Measurements from ENCODE around the gene ATXN7L1.

Gene ATXN7L1

GRCh38 chr7:105835441-105835840 lies 41.0 kb downstream of the ATXN7L1 start:
- no peak for DNase-seq
- Histone ChIP-seq H3K4me3 (ENCODE audit: low read depth, low read length) (no peak overlapping the region), H3K36me3 (replicated peaks) (no peaks in the 10 kb centered on the region), H3K27me3 (replicated peaks) (no peaks in the 10 kb centered on the region), H3K27ac (no peak overlapping the region)
- in situ Hi-C loops (cut with HindIII; ENCODE audit: low pct_ligation_motif_present, low sequenced_read_pairs) = no loop called here
- TF ChIP-seq, protein P1, sequence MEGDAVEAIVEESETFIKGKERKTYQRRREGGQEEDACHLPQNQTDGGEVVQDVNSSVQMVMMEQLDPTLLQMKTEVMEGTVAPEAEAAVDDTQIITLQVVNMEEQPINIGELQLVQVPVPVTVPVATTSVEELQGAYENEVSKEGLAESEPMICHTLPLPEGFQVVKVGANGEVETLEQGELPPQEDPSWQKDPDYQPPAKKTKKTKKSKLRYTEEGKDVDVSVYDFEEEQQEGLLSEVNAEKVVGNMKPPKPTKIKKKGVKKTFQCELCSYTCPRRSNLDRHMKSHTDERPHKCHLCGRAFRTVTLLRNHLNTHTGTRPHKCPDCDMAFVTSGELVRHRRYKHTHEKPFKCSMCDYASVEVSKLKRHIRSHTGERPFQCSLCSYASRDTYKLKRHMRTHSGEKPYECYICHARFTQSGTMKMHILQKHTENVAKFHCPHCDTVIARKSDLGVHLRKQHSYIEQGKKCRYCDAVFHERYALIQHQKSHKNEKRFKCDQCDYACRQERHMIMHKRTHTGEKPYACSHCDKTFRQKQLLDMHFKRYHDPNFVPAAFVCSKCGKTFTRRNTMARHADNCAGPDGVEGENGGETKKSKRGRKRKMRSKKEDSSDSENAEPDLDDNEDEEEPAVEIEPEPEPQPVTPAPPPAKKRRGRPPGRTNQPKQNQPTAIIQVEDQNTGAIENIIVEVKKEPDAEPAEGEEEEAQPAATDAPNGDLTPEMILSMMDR (IDR thresholded peaks at IDR 0.05; ENCODE audit: low read depth, low read length, missing control alignments) = no peak

GRCh38 chr7:105831824-105832535 lies 44.4 kb downstream of the ATXN7L1 start:
- TF ChIP-seq, protein P1 (IDR thresholded peaks at IDR 0.05; ENCODE audit: low read depth, low read length, missing control alignments) = no peak
- no peak overlapping the region for H3K4me3 ChIP-seq (ENCODE audit: low read depth, low read length)
- H3K27ac ChIP-seq = no peak overlapping the region
- H3K36me3 ChIP-seq (replicated peaks) = no peaks in the 10 kb centered on the region
- in situ Hi-C loops (cut with HindIII; ENCODE audit: low pct_ligation_motif_present, low sequenced_read_pairs) = no loop called here
- DNase-seq = no peak
- H3K27me3 ChIP-seq (replicated peaks) = no peaks in the 10 kb centered on the region

GRCh38 chr7:105831302-105831620 lies 45.1 kb downstream of the ATXN7L1 start:
- TF ChIP-seq, protein P1 (IDR thresholded peaks at IDR 0.05; ENCODE audit: low read depth, low read length, missing control alignments) = no peak
- no peaks in the 10 kb centered on the region for H3K36me3 ChIP-seq (replicated peaks)
- no peaks in the 10 kb centered on the region for H3K27me3 ChIP-seq (replicated peaks)
- DNase-seq = no peak
- in situ Hi-C loops (cut with HindIII; ENCODE audit: low pct_ligation_motif_present, low sequenced_read_pairs) = no loop called here
- no peak overlapping the region for H3K4me3 ChIP-seq (ENCODE audit: low read depth, low read length)
- H3K27ac ChIP-seq = no peak overlapping the region

DNA sequence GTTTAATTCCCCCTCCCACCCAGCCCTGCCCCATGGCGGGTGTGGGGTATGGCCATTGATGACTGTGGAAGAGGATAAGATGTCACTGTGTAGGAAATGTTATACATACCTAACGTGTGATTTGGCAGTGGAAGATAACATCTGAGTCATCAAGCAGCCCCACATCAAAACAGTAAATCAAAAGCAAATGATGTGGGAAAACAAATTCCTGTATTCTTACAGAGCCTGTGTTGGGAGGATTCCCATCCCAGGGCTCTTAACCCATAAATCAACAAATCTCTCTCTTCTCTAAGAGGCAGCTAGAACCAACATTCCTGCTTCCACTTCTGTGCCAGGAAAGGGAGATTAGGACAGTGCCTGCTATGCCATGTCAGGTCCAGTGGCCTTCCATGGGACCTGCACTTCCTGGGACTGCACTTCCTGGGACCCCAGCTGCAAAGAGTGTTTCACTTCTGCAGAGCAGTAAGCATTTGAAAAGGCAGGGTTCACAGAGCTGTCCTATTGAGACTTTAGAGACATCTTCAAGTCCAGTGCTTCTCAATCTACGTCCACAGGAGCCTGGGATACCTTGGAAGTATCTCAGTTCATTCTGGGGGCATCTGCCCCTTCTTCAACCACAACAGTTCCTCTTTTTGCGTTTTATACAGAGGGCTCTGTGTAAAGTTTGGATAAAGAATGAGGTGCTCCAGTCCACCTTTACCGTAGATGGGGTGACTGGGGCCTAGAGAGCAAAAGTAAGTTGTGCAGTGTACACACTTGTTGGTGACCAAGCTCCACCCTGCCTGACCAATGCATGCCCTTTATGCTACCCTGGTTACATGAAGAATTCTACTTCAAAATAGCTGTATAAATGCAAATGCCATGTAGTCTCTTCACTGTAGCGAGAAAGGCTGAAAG lies 45.7 kb downstream of the ATXN7L1 start:
- no peaks in the 10 kb centered on the region for H3K27me3 ChIP-seq (replicated peaks)
- in situ Hi-C loops (cut with HindIII; ENCODE audit: low pct_ligation_motif_present, low sequenced_read_pairs) = no loop called here
- H3K4me3 ChIP-seq (ENCODE audit: low read depth, low read length) = no peak overlapping the region
- DNase-seq = peak; percentile 95
- no peaks in the 10 kb centered on the region for H3K36me3 ChIP-seq (replicated peaks)
- TF ChIP-seq, protein P1 (IDR thresholded peaks at IDR 0.05; ENCODE audit: low read depth, low read length, missing control alignments) = no peak
- H3K27ac ChIP-seq = peak overlapping the region; percentile 82

DNA sequence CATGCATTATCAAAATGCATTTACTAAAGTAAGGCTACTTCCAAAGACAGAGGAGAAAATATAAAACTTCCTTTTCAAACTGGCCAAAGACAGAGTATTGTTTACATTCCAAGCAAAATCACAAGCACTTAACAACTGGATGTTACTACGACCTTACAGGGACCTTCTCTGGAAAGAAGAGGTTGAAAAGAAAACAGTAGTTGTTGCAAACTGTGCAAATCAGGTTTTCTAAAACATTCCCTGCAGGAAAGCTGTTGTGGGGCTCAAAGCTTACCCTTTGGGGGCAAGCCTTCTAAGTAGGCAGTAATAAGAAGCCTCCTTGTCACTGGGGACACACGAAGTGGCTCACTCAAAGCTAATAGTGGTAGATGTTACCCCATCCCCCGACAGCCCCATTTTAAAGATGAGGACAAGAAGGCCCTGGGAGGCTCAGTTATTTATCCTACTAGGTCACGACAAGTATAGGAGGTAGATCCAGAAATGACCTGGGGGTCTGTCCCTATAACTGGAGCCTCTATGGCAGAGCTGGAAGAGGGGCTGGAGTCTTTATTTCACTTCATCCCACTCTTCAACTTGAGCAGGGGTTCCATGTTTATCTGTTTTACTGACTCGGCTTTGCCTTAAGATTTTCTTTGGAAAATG lies 46.6 kb downstream of the ATXN7L1 start:
- Histone ChIP-seq H3K27ac (peak overlapping the region; percentile 79), H3K36me3 (replicated peaks) (no peaks in the 10 kb centered on the region), H3K4me3 (ENCODE audit: low read depth, low read length) (no peak overlapping the region), H3K27me3 (replicated peaks) (no peaks in the 10 kb centered on the region)
- in situ Hi-C loops (cut with HindIII; ENCODE audit: low pct_ligation_motif_present, low sequenced_read_pairs) = no loop called here
- TF ChIP-seq, protein P1 (IDR thresholded peaks at IDR 0.05; ENCODE audit: low read depth, low read length, missing control alignments) = no peak
- DNase-seq = no peak
